CD4-positive, alpha-beta T cell treated with Interferon alpha-2 for 1 hour (primary cell): ENCODE measurements around the gene PTPN12.

Experiments used
- DNase-seq, 2 donors: peaks; one replicate each; pipeline ENCODE4 v3.0.0-alpha.2; 2020 to 2022

PTPN12 gene

DNA sequence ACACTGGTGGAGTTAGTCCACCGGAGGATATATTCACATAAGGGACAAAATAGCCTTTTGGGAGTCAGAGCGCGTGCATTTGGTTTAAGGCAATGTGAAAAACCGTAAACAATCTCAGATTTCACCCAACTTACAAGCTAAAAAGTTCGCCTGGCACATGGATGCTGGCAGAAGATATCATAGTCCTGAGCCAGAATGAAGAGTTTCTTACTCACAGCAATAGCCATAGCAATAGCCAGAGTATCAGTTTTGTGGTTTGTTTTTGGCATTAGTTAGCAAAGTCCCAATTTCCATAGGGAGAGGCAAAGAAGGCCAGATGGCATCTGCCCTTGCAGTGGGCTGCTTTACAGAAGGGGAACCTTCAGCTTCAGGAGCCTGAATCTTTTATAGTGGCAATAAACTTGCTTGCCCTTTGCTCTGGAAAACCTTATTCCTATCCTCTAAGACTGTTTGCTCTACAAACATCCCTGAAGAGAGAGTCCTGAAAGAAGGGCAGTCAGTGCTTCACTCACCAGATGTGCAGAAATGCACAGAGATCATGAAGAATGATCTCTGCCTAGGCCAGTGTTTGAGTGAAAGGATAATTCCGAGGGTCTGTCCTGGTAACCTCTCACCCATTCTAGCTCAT, 130.5 kb downstream of the PTPN12 start:
- no peak for DNase-seq

- no peak for DNase-seq
Observed at GRCh38 chr7:77674878-77675277, 137.8 kb downstream of the PTPN12 start.

GRCh38 chr7:77679608-77680007, 142.5 kb downstream of the PTPN12 start:
- DNase-seq = no peak

GRCh38 chr7:77680266-77680665, 143.2 kb downstream of the PTPN12 start:
- DNase-seq = no peak

DNA sequence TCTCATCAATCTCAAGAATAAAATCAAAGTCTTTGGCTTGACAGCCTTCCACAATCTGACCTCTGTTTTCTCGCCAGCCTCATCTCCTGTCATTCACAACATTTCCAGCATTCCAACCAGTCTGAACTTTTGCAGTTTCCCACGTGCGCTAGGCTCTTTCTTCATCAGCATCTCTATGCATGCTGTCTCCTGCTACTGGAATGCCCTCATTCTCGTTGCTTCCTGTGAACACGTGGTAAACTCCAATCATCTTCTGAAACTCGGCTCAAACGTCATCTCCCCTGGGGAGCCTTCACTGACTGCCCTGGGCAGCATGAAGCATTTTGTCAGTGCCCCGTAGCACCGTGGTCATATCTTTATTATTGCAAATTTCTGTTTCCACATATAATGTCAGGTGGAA, 146.9 kb downstream of the PTPN12 start:
- no peak for DNase-seq

DNA sequence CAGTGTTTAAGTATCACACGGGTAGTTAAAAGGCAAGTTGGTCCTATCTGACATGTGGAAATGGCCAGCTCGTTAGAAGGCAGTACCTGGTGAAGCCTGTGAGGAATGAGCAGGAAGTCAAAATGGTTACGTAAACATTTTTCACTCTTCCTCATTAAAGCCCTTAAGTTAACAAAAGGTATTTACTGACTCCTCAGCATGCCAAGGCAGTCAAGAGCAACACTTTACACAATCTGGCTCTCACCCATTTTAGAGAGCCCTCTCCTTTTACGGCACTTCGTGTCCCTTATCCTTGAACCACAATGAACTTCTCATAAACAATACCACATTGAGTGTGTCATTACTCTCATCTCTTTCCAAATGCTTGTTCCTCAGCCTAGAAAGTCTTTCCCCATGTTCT, 148.1 kb downstream of the PTPN12 start:
- DNase-seq = no peak

DNA sequence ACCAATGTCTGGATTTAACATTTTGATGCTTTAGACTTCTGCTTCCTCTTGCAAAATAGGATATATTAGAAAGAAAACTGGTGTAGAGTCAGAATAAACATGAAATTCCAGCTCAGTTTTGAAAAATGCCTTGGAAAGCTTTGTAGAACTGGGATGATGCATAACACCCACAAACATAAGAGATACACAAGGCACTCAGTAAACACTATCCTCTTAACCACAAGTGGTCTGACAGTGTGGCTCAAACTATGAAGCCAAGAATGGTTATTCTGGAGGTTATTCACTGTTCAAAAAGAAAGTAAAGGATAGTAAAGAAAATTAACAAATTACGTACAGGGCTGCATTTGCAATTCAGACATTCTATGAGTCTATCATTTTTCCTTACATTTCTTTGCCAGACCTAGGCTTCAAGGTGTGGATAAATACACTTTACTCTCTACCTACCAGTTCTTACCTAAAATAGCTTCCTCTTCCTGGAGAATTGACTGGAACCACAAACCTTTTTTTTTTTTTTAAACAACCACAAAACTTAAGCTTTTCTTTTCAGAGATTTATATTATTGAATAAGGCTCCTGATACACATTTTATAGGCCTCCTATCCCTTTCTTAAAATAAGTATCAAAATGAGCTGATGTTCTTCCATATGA, 150.1 kb downstream of the PTPN12 start:
- no peak for DNase-seq

DNA sequence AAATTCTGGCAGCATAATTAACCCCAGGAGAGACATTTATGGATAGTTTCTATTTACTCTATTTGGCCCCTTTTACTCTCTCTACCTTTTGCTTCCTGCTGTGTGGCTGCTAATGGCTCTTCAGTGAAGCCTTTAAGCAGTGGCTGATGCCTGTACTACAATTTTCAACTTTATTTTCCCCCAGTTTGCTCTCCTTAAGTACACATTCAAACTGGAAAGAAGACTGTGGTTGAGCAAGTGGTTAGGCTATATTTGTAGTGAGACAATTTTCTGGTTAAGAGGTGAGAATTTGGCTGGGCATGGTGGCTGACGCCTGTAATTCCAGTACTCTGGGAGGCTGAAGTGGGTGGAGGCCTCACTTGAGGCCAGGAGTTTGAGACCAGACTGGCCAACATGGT, 150.7 kb downstream of the PTPN12 start:
- DNase-seq = peak in 1 of 2 donors; percentile 16
